DMS153 (cell line): ENCODE data around the gene KIAA1958.
A peak's percentile ranks its signal among the peaks of the same experiment; 100 is the strongest.
"Not testable (repeated sequence)": the region's sequence is repeated elsewhere in the genome, so short reads cannot be mapped to it uniquely, and the experiment has no call there.

Source experiments
- DNase-seq: peaks from one replicate; lab custom pipeline; 2025; lab: John Stamatoyannopoulos, UW

KIAA1958 gene

GRCh38 chr9:112555101-112555643, 68.5 kb downstream of the KIAA1958 start:
- no peak for DNase-seq

- DNase-seq = no peak
These were observed 69.3 kb downstream of the KIAA1958 start for GRCh38 chr9:112555844-112556482.

- DNase-seq = no peak
These were observed 70.1 kb downstream of the KIAA1958 start for GRCh38 chr9:112556497-112557442.

- DNase-seq = no peak
These were observed 71.8 kb downstream of the KIAA1958 start for GRCh38 chr9:112558476-112558875.

GRCh38 chr9:112558978-112559377, 72.4 kb downstream of the KIAA1958 start:
- DNase-seq = no peak

GRCh38 chr9:112559629-112560413, 73.2 kb downstream of the KIAA1958 start:
- no peak for DNase-seq

GRCh38 chr9:112562235-112562958, 75.8 kb downstream of the KIAA1958 start:
- peak; percentile 4 for DNase-seq

GRCh38 chr9:112569186-112569585, 82.6 kb downstream of the KIAA1958 start:
- DNase-seq = no peak

GRCh38 chr9:112570671-112571167, 84.1 kb downstream of the KIAA1958 start:
- no peak for DNase-seq

GRCh38 chr9:112571624-112572355, 85.2 kb downstream of the KIAA1958 start:
- no peak for DNase-seq

GRCh38 chr9:112572416-112572815, 85.8 kb downstream of the KIAA1958 start:
- DNase-seq = peak; percentile 4

GRCh38 chr9:112574008-112574407, 87.4 kb downstream of the KIAA1958 start:
- DNase-seq = no peak

GRCh38 chr9:112575107-112575506, 88.5 kb downstream of the KIAA1958 start:
- no peak for DNase-seq

GRCh38 chr9:112581469-112582176, 95.0 kb downstream of the KIAA1958 start:
- DNase-seq = no peak

- DNase-seq = no peak
These were observed 96.0 kb downstream of the KIAA1958 start for GRCh38 chr9:112582371-112583262.

- DNase-seq = no peak
These were observed 100.0 kb downstream of the KIAA1958 start for GRCh38 chr9:112586599-112587155.

GRCh38 chr9:112591875-112592274, 105.2 kb downstream of the KIAA1958 start:
- not testable (repeated sequence) for DNase-seq

- DNase-seq = no peak
These were observed 113.1 kb downstream of the KIAA1958 start for GRCh38 chr9:112599732-112600131.
